AG04449 (cell line): ENCODE measurements around the gene GALNT10.

ENCODE experiments used
- CTCF ChIA-PET: fragments of 350-600 bp; formaldehyde crosslinking; extraction: SDS; loops from one replicate; lab custom pipeline; 2021; ENCODE audit warnings: antibody characterized with exemption; lab: Yijun Ruan, JAX
- POLR2A ChIA-PET: fragments of 400-600, 350-600 bp; formaldehyde crosslinking; extraction: SDS; loops from one replicate; lab custom pipeline; 2020; ENCODE audit warnings: antibody characterized with exemption, inconsistent platforms; lab: Yijun Ruan, JAX
- DNase-seq: peaks from one replicate; pipeline ENCODE4 v3.0.0-alpha.2; 2010; ENCODE audit warnings: low read depth, low spot score
- H3K4me3 ChIP-seq: 2 replicates; pipeline ENCODE4 v1.5.1; 2011; ENCODE audit warnings: low read depth, mild to moderate bottlenecking, control low read depth, low read length
- TF ChIP-seq, protein P1 (sequence below): IDR thresholded peaks from one replicate; pipeline ENCODE4 v1.5.1; 2011; ENCODE audit warnings: mild to moderate bottlenecking, moderate library complexity, low read length, control low read depth, inconsistent platforms; ENCODE audit not compliant: insufficient read depth; ENCODE audit errors: missing control alignments

GALNT10 gene

GRCh38 chr5:154411338-154411737 is 220.8 kb downstream of the GALNT10 start:
- H3K4me3 ChIP-seq = no peak overlapping the region
- DNase-seq = no peak
- TF ChIP-seq, protein P1, sequence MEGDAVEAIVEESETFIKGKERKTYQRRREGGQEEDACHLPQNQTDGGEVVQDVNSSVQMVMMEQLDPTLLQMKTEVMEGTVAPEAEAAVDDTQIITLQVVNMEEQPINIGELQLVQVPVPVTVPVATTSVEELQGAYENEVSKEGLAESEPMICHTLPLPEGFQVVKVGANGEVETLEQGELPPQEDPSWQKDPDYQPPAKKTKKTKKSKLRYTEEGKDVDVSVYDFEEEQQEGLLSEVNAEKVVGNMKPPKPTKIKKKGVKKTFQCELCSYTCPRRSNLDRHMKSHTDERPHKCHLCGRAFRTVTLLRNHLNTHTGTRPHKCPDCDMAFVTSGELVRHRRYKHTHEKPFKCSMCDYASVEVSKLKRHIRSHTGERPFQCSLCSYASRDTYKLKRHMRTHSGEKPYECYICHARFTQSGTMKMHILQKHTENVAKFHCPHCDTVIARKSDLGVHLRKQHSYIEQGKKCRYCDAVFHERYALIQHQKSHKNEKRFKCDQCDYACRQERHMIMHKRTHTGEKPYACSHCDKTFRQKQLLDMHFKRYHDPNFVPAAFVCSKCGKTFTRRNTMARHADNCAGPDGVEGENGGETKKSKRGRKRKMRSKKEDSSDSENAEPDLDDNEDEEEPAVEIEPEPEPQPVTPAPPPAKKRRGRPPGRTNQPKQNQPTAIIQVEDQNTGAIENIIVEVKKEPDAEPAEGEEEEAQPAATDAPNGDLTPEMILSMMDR = no peak
- CTCF ChIA-PET = interaction anchor here (1.4 to 8.9 kb wide), 4 partner anchors 9 to 336 kb away, joined by 3 to 141 read pairs (median 5); no protein-coding TSS in a partner anchor
- POLR2A ChIA-PET = no interaction called here

- CTCF ChIA-PET = interaction anchor here (1.0 kb wide), 1 partner anchor 340 kb away, joined by 3 read pairs; no protein-coding TSS in a partner anchor
- TF ChIP-seq, protein P1 = no peak
- H3K4me3 ChIP-seq = no peak overlapping the region
- no peak for DNase-seq
- POLR2A ChIA-PET = no interaction called here
Measured at GRCh38 chr5:154412316-154412715, 221.8 kb downstream of the GALNT10 start.

DNA sequence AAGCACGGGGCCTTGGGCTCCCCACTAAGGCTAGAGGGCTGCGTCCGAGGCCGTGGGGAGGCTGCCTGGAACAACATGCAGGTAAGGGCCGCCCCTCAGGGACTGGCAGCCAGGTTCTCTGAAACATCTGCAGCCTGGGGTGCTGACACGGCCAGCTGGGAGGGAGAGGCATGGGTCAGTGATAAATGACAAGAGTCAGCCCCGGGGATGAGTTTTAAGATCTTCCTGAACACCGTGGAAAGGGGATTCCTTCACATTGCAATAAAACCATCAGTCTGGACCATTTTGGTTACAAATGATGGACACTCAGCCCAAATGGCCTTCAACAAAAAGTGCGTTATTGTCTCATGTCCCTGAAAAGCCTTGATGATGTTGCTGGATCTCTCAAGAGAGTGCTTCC is 222.4 kb downstream of the GALNT10 start:
- TF ChIP-seq, protein P1 = no peak
- CTCF ChIA-PET = interaction anchor here (0.7 to 1.0 kb wide), 2 partner anchors 236 to 341 kb away, joined by 3 read pairs; no protein-coding TSS in a partner anchor
- no peak for DNase-seq
- no peak overlapping the region for H3K4me3 ChIP-seq
- POLR2A ChIA-PET = no interaction called here

GRCh38 chr5:154415114-154415513 is 224.6 kb downstream of the GALNT10 start:
- ChIA-PET POLR2A (no interaction called here), CTCF (interaction anchor here (0.6 to 1.3 kb wide), 4 partner anchors 8 to 219 kb away, joined by 3 to 7 read pairs (median 4); no protein-coding TSS in a partner anchor)
- TF ChIP-seq, protein P1 = no peak
- no peak overlapping the region for H3K4me3 ChIP-seq
- no peak for DNase-seq

DNA sequence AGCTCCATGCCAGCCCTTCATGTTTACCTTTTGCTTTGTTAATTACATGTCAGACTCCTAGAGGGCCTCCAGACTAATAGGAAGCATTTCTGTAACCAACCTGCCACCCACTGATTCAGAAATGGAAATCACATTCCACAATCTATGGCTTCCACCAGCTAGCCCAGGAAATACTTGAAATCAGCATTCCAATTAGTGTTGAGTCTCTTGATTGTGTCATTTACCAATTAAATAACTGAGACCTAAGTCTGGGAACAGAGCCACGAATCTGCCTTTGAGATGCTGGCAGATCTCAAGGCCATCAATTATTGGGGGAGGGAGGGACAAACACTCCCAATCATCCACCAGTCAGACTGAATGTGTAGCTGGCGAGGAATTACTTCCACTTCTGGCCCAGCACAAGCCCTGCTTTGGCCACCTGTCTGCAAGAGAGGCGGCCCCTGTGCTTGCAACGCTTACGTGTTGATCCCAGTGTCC is 227.8 kb downstream of the GALNT10 start:
- DNase-seq = peak; percentile 16
- TF ChIP-seq, protein P1 = no peak
- ChIA-PET CTCF (interaction anchor here (2.4 kb wide), 1 partner anchor 13 kb away, joined by 9 read pairs; no protein-coding TSS in a partner anchor), POLR2A (no interaction called here)
- H3K4me3 ChIP-seq = no peak overlapping the region

- H3K4me3 ChIP-seq = no peak overlapping the region
- ChIA-PET CTCF (no interaction called here), POLR2A (no interaction called here)
- TF ChIP-seq, protein P1 = no peak
- no peak for DNase-seq
Measured at GRCh38 chr5:154419236-154419635, 228.7 kb downstream of the GALNT10 start.
